T-cell (primary cell): ENCODE results near the gene MYDGF. TPM values are rescaled to one million over a fixed set of nuclear protein-coding genes. Genes with fewer than 3 reads are reported as not detected.

Experiments used
- total RNA-seq, 35 experiments: library from RNA in 6 of 35; stranded (reverse) in 6 of 35; fragments of 120-200 nt in 1 of 35; gene quantifications; one replicate each; pipeline versions ENCODE4 v1.2.1 to v1.2.4 and lab custom pipeline; 2013 to 2026

Gene MYDGF
- total RNA-seq, 5 donors from 2014 or later (not counting 1 experiment from before 2014, with no cell fraction given), result 27.5 to 46.4 (median 38.3) TPM

Other genes with a start within 250 kb of the MYDGF start
- gene UBXN6, start 212.5 kb downstream of the MYDGF start, total RNA-seq, result 10 to 100 TPM; 49.7 to 86.4 (median 76.5) TPM
- 10 to 100 TPM; 24.9 to 41.8 (median 39.4) TPM for gene HDGFL2, start 198.0 kb downstream of the MYDGF start, total RNA-seq
- gene PLIN4, start 151.9 kb downstream of the MYDGF start, total RNA-seq, result under 1 TPM in 3 of 5 donors, not detected in 2; 0.06 to 0.16 (median 0.15) TPM
- 1 to 10 TPM in 2 of 5 donors, under 1 TPM in 3; 0.14 to 2.3 (median 0.99) TPM for gene PLIN5, start 135.1 kb downstream of the MYDGF start, total RNA-seq
- under 1 TPM in 3 of 5 donors, not detected in 2; 0.13 to 0.32 (median 0.19) TPM for gene LRG1, start 130.3 kb downstream of the MYDGF start, total RNA-seq
- gene SEMA6B, start 110.7 kb downstream of the MYDGF start, total RNA-seq, result under 1 TPM in 3 of 5 donors, not detected in 2; 0.25 to 0.43 (median 0.32) TPM
- 10 to 100 TPM; 10.8 to 23.0 (median 19.5) TPM for gene TNFAIP8L1, start 30.8 kb downstream of the MYDGF start, total RNA-seq
- 100 to 1,000 TPM in 2 of 5 donors, 10 to 100 TPM in 3; 71.8 to 103 (median 95.3) TPM for gene DPP9, start 53.5 kb upstream of the MYDGF start, total RNA-seq
- gene FEM1A, start 121.4 kb upstream of the MYDGF start, total RNA-seq, result 10 to 100 TPM in 4 of 5 donors, 1 to 10 TPM in 1; 9.7 to 17.7 (median 16.1) TPM
- 10 to 100 TPM; 12.8 to 20.3 (median 16.8) TPM for gene TICAM1, start 161.4 kb upstream of the MYDGF start, total RNA-seq
- gene PLIN3, start 197.3 kb upstream of the MYDGF start, total RNA-seq, result 10 to 100 TPM; 15.3 to 24.1 (median 21.8) TPM
- 10 to 100 TPM in 4 of 5 donors, 1 to 10 TPM in 1; 8.1 to 21.7 (median 15.8) TPM for gene ARRDC5, start 232.6 kb upstream of the MYDGF start, total RNA-seq
- gene UHRF1, start 239.2 kb upstream of the MYDGF start, total RNA-seq, result 1 to 10 TPM in 4 of 5 donors, under 1 TPM in 1; 0.89 to 3.1 (median 2.0) TPM